ENCODE results near the gene ORC6.

The ORC6 gene

DNA sequence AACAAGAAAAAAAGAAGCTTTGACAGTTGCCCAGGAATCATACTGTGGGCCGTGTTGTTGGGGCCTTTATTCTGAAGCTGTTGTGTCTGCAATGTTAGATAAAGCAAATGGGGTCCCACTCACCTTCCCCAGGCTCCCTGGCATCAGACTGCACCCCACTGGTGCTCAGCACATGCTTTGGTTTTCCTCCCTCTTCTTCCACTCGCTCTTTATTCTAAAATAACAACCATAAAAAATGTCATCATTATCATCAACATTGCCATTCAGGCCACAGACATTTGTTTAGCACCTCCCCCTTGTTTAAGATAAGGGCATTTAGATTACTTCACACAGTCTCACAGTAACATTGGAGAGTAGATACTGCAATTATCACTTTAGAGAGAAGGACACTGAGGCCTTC, 50.5 kb downstream of the ORC6 start:
- no peak for DNase-seq (ENCODE audit: low read depth)
- TF ChIP-seq, protein P1, sequence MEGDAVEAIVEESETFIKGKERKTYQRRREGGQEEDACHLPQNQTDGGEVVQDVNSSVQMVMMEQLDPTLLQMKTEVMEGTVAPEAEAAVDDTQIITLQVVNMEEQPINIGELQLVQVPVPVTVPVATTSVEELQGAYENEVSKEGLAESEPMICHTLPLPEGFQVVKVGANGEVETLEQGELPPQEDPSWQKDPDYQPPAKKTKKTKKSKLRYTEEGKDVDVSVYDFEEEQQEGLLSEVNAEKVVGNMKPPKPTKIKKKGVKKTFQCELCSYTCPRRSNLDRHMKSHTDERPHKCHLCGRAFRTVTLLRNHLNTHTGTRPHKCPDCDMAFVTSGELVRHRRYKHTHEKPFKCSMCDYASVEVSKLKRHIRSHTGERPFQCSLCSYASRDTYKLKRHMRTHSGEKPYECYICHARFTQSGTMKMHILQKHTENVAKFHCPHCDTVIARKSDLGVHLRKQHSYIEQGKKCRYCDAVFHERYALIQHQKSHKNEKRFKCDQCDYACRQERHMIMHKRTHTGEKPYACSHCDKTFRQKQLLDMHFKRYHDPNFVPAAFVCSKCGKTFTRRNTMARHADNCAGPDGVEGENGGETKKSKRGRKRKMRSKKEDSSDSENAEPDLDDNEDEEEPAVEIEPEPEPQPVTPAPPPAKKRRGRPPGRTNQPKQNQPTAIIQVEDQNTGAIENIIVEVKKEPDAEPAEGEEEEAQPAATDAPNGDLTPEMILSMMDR (IDR thresholded peaks at IDR 0.05; ENCODE audit: insufficient read depth, low read depth, low read length, missing control alignments) = no peak
- H3K4me3 ChIP-seq (ENCODE audit: low read length) = no peak overlapping the region

DNA sequence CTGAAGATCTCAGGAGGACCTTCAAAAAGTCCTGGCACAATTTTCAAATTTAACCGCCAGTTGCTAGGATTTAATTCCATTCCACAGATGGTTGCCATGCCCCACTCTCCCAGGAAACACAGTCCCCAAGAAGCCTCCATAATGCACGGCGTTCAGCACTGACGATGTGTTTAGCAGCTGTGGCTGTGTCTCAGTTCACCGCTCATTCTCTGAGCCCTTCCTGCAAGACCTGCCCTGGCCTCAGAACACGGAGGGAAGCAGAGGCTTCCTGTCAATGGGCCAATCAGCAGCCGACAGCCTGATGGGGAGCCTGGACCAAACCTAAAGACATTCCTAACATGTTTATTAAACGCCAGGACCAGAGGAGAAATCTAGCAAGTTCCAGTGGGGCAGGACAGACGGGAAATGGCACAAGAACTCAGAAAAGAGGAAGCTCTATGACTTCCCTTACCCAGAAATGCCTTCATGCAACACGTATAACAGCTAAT, 53.8 kb downstream of the ORC6 start:
- DNase-seq (ENCODE audit: low read depth) = peak; percentile 22
- no peak overlapping the region for H3K4me3 ChIP-seq (ENCODE audit: low read length)
- TF ChIP-seq, protein P1 (IDR thresholded peaks at IDR 0.05; ENCODE audit: insufficient read depth, low read depth, low read length, missing control alignments) = no peak

DNA sequence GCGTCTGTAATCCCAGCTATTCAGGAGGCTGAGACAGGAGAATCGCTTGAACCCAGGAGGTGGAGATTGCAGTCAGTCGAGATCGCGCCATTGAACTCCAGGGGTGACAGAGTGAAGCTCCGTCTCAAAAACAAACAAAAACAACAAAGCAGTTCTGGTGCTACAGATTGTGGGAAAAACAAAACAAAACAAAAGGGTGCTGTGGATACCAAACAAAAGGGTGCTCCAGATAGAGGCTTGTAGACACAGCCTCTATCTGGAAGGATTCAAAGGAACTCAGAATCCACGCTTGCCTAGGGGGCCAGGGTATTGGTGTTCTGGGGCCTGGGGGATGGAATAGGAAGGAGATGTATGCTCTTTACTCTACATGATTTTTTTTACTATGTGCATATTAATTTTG, 56.2 kb downstream of the ORC6 start:
- TF ChIP-seq, protein P1 (IDR thresholded peaks at IDR 0.05; ENCODE audit: insufficient read depth, low read depth, low read length, missing control alignments) = no peak
- H3K4me3 ChIP-seq (ENCODE audit: low read length) = no peak overlapping the region
- DNase-seq (ENCODE audit: low read depth) = no peak

DNA sequence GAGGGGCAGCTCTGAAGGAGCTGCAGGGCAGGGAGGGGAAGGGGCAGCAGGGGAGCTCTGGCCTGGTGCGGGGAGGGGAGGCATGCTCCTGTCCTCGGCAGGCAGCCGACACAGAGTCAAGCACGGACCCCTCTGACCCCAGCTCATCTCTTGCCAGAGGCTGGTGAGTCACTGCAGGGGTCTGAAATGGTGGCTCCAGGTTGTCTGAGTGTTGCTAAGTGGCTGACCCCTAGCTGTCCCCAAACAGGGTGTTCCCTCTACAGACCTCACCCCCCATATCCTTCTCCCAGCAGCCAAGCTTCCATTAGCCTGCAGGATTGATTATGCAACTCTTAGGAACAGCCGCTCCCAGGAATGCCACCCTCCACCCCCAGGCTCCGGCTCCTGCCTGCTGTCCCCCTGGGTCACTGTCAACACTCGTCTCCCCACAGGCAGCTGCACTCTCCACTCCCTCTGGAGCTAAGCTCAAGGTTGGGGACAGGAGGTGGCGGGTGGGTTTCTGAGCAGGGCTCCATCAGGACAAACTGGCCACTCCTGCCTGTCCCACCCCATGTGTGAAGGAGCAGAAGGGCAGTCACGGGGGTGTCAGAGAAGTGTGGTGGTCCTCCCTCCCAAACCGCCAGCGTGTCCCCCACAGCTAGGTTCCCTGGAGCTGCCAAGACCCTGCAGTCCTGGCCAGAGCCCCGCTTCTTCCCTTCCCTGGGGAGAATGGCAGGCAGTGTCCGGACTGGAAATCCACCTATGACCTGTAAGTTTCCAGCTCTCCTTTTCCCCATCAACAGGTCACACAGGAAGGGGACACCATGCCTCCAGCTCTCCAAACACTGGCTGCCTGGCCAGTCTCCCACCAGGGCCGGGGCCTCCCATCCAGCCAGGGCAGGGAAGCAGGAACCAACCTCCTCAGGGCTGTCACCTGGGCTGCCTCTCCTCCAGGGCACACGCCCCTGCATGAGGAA, 57.6 kb downstream of the ORC6 start:
- TF ChIP-seq, protein P1 (IDR thresholded peaks at IDR 0.05; ENCODE audit: insufficient read depth, low read depth, low read length, missing control alignments) = no peak
- no peak overlapping the region for H3K4me3 ChIP-seq (ENCODE audit: low read length)
- DNase-seq (ENCODE audit: low read depth) = no peak
